HG03060 (cell line): ENCODE results near the gene FILIP1L.
"Not testable (repeated sequence)": the region's sequence is repeated elsewhere in the genome, so short reads cannot be mapped to it uniquely, and the experiment has no call there.

Experiments
- ATAC-seq: cut with Tn5 transposase; IDR thresholded peaks from one replicate; pipeline ENCODE4 v1.9.1; 2021; ENCODE audit warnings: low read depth, moderate number of reproducible peaks; ENCODE audit not compliant: unreplicated experiment

FILIP1L gene

DNA sequence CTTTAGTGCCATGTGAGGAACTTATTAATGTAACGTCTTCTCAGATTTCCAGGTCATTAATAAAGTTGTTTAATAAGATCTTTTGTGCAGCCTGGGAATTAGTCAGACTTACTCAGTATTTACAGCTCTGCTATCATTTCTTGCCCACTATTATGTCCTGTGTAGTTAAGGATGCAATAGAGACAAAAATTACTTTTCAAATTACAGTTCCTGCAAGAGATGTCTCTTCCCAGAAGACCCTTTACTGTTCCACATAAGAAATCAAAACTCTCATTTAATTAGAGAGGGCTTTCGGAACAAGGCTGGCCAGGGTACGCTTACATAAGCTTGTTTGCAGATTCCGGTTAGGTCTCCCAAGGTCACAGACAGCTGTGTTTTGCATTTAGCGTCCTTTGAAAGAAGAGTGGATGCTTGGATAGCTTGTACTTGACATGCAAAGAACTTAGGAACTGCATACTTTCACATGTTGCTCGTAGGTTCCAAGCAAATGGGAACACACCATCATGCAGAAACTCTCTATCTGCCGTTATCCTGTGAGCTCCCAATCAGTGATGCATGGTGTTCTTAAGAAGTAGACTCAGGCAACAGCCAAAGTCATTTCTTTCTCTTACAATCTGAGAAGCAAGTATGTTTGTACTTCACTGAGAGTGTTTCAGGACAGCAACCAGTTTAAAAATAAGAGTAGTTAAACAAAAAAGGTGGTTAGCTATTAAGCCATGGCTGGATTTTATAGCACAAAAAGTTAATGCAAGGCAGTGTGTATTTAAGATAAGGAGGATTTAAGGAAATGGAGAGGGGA, 37.4 kb downstream of the FILIP1L start:
- ATAC-seq, result no peak

- no peak for ATAC-seq
Measured at GRCh38 chr3:100075851-100076730, 38.2 kb downstream of the FILIP1L start.

DNA sequence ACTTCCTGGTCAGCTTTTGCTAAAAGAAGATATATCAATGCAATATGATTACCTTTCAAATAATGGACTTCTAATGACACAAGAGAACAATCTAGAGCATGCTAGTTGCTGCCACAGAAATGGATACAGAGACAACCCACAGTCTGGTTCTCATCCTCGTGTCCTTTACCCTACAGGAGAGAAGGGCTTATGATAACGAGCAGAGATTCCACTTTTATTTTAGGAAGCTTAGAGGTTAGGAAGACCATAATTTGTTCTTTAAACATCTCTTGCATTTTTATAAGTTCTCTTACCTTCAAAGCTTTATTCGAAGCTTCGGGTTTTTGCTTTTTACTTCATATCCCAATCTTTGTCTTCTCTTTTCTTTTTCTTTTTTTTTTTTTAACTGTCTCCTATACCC, 39.1 kb downstream of the FILIP1L start:
- no peak for ATAC-seq

DNA sequence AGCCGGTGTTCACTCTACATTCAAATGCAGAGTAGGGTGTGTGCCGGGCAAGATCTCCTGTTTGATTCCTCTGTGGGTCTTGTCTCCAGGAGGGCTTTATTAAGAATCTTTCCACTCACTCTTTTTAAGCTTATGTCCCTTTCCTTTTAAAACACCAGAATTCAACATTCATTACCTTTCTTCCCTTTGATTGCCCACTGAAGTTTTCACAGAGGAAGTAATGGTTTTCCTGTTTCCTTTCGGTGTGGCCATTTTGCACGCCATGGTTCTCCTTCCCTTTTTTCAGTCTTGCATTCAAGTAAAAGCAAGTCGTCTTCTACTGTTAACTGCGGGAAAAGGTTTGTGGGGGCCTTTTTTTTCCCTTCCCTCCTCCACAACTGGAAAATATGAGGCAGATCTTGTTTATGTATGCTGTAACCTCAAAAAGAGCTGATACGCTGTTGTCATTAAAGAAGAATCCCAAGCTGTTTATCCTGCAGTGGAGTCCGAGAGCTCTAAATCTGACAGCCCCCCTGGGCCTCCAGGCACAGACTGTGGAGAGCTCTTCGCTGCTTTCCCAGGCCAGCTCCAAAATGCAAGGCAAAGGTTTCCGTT, 40.5 kb downstream of the FILIP1L start:
- no peak for ATAC-seq

- ATAC-seq, result no peak
Measured at GRCh38 chr3:100073049-100073713, 41.1 kb downstream of the FILIP1L start.

- no peak for ATAC-seq
Measured at GRCh38 chr3:100072326-100073048, 41.8 kb downstream of the FILIP1L start.

DNA sequence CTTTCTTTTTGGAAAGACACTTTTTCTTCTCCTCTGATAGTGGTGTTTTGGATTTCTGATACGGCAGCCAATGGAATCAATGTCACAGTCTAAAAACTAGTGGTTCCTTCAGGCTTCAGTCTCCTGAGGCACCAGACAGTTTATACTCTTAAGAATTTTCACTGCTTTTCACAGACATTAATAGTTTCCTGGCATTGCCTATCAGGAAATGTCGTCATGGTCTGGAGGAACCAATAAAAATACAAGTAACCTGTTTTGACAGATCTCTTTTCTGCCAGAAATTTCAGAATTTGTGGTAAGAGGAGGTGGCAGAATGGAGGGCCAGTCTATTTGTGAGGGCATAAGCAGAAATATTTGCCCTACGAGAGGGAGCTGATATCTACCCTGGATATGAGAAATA, 44.8 kb downstream of the FILIP1L start:
- no peak for ATAC-seq

- peak; percentile 42 for ATAC-seq
Measured at GRCh38 chr3:100068826-100069225, 45.5 kb downstream of the FILIP1L start.

DNA sequence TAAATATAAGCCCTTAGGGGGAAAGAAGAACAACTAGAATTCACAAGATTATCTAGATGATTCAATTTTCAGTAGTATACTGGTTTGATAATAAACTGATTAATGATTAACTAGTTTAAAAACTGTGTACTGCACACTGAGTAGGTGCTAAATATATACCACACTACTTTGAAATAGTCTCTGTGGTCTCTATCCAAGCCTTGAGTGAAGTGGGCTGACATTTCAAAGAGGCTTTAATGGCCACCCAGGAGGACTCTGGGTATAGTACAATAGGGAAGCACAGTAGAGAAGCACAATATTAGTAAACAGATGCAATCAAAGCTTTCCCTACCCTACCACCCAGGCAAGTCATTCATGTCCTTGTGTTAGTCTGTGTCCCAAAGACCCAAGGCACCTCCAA, 46.7 kb downstream of the FILIP1L start:
- no peak for ATAC-seq

- ATAC-seq, result no peak
Measured at GRCh38 chr3:100063929-100064461, 50.3 kb downstream of the FILIP1L start.

- ATAC-seq, result no peak
Measured at GRCh38 chr3:100062665-100063064, 51.6 kb downstream of the FILIP1L start.

DNA sequence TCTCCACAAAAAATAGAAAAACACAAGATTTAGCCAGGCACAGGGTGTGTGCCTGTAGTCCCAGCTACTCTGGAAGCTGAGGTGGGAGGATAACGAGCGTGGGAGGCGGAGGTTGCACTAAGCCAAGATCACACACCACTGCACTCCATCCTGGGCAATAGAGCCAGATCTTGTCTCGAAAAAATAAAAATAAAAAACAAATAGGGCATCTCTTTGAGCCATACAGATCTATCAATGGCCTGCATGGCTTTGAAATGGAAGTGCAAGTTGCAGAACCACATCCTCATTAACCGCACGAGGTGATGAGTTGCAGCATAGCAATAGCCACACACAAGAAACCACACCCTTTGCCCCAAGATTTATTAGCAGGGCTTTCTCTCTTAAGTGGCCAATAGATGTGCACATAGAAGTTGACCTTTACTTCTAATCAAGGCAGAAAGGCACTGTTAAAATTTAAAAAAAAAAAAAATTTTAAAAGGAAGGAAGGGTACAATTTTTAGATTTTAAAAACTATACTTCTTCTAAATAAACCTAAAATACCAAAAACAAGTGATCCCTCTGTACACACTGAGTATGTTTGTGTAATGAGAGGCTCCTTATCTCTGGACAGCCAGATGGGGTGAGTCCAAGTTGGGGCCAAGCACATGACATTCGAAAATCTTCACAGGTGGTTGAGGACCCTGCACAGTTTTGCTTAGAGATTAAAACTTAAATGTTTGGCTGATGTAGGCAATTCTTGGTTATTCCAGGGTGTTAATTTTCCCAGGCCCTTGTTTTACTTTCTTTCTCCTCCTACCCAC, 53.4 kb downstream of the FILIP1L start:
- ATAC-seq, result no peak

DNA sequence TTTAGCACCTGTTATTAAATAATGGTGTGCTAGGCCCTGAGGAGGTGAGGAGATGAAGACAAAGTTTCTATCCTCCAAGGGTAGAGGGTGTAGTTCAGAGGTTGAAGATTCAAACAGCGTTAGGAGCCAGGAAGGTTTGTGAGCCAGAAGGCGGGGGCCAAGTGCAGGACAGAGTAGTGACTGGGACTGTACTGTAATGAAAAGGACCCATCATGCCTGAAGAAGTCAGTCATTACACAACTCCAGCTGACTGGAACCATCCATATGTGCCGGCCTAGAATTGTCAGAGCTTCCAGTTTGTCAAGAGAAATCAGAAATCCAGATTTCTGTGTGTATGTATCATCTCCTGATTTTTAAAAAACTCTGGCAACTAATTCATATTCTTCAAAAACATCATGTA, 54.8 kb downstream of the FILIP1L start:
- no peak for ATAC-seq

DNA sequence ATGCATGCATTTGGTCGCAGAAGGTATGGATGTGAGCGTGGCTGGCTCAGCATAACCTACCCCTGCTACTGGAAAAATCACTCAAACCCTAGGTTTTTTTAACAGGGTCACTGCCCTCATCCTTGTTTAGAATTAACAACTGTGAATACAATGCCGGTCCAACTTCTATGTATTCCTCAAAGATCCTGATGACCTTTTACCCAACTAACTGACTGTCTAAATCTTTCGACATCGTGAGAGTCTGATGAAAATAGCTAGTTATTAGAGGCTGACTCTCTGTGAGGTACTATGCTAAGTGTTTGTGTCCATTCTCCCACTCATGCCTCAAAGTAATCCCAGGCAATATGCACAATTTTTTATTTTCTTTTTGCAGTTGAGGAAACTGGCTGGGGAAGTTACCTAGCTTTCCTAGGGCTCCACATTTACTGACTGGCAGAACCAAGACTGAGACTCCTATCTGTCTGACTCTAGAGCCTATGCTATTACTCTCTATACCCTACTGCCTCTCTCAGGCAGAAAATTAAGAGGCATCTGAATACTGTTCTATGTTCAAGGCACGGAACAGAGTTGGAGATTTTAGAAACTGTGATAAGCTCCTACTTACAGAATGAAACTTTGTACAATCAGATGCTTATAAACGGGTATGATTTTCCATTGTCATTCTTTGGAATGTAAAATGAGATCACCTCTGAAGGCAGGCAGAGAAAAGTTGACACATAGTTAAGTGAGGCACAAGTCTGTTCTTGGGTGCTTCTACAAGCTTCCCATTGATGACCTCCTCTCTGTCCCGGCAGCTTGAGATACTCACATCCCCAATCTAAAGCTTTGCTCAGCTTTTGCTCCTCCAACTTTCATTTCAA, 56.4 kb downstream of the FILIP1L start:
- no peak for ATAC-seq

GRCh38 chr3:100053951-100054620, 60.2 kb downstream of the FILIP1L start:
- no peak for ATAC-seq

- not testable (repeated sequence) for ATAC-seq
Measured at GRCh38 chr3:100051513-100051912, 62.8 kb downstream of the FILIP1L start.

GRCh38 chr3:100048248-100048647, 66.1 kb downstream of the FILIP1L start:
- no peak for ATAC-seq
